Type B pancreatic cell (in vitro differentiated cells): ENCODE data around the gene KIRREL3. TPM values are rescaled to one million over a fixed set of nuclear protein-coding genes. Genes with fewer than 3 reads are reported as not detected.
"Not testable (repeated sequence)": the region's sequence is repeated elsewhere in the genome, so short reads cannot be mapped to it uniquely, and the experiment has no call there.

Experiments
- DNase-seq: peaks from one replicate; pipeline ENCODE4 v3.0.0; 2021; ENCODE audit warnings: mixed read lengths; ENCODE audit not compliant: unreplicated experiment; ENCODE audit errors: extremely low spot score
- H3K27ac Mint-ChIP-seq: 2 replicates; pipeline ENCODE4 v1.8.0; 2021; ENCODE audit warnings: mild to moderate bottlenecking, mixed read lengths
- H3K27me3 Mint-ChIP-seq: 2 replicates; pipeline ENCODE4 v1.8.0; 2021; ENCODE audit warnings: mixed read lengths
- H3K36me3 Mint-ChIP-seq: 2 replicates; pipeline ENCODE4 v1.8.0; 2021; ENCODE audit warnings: mixed read lengths
- H3K4me1 Mint-ChIP-seq: one replicate; pipeline ENCODE4 v1.8.0; 2021; ENCODE audit warnings: mixed read lengths; ENCODE audit not compliant: unreplicated experiment
- H3K4me3 Mint-ChIP-seq: 2 replicates; pipeline ENCODE4 v1.8.0; 2021; ENCODE audit warnings: mild to moderate bottlenecking, mixed read lengths
- H3K9me3 Mint-ChIP-seq: 2 replicates; pipeline ENCODE4 v1.8.0; 2021; ENCODE audit warnings: mixed read lengths
- CTCF ChIP-seq: fragments of 200-600 bp; sonication (generic); conservative IDR thresholded peaks from 2 replicates; pipeline ENCODE4 v1.5.0; 2021; ENCODE audit warnings: antibody characterized with exemption, mild to moderate bottlenecking
- total RNA-seq: library from RNA; stranded (reverse); gene quantifications from 2 replicates; pipeline ENCODE4 v1.2.1, GENCODE V29; 2021; ENCODE audit warnings: low replicate concordance

KIRREL3 gene
- total RNA-seq, 1 donor from 2014 or later: 4.1 TPM

- Mint-ChIP-seq H3K9me3 (peaks cover 5% of the 10 kb centered on the region), H3K36me3 (peaks cover 5% of the 10 kb centered on the region), H3K4me1 (peaks cover 27% of the 10 kb centered on the region), H3K4me3 (no peak overlapping the region), H3K27ac (peak overlapping the region; percentile 43), H3K27me3 (no peaks in the 10 kb centered on the region)
- no peak for TF ChIP-seq CTCF
- DNase-seq: no peak
Observed at GRCh38 chr11:126383339-126384335, 616.9 kb downstream of the KIRREL3 start.

DNA sequence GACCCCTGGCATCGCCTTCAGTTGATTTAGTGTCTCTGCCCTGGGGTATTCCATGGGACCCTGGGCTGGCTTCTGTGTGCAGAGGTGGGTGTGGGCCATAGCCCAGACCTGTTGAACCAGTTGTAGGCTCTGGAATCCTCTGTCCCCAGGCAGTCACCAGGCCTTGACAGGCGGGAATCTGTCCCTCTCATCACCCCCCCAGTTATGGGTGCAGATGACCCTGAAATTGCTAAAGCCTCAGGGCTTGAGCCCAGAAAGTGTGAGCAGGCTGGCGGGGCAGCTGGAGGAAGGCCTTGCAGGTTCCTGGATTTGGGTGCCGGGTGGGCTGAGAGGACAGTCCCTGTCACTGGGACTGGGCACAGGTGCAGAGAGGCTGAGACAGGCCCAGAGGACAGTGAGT is 617.9 kb downstream of the KIRREL3 start:
- Mint-ChIP-seq H3K27ac (peak overlapping the region; percentile 66), H3K4me3 (peak overlapping the region; percentile 22), H3K4me1 (peaks cover 28% of the 10 kb centered on the region)
- H3K9me3 Mint-ChIP-seq, DNase-seq, H3K36me3 Mint-ChIP-seq, H3K27me3 Mint-ChIP-seq: not testable (repeated sequence)

GRCh38 chr11:126381960-126382359 is 618.6 kb downstream of the KIRREL3 start:
- H3K36me3 Mint-ChIP-seq, H3K9me3 Mint-ChIP-seq, H3K4me3 Mint-ChIP-seq, DNase-seq, H3K27me3 Mint-ChIP-seq, H3K27ac Mint-ChIP-seq: not testable (repeated sequence)
- H3K4me1 Mint-ChIP-seq: peaks cover 28% of the 10 kb centered on the region

- peaks cover 8% of the 10 kb centered on the region for H3K9me3 Mint-ChIP-seq
- peaks cover 18% of the 10 kb centered on the region for H3K4me1 Mint-ChIP-seq
Observed at GRCh38 chr11:126380909-126381308, 619.7 kb downstream of the KIRREL3 start.

DNA sequence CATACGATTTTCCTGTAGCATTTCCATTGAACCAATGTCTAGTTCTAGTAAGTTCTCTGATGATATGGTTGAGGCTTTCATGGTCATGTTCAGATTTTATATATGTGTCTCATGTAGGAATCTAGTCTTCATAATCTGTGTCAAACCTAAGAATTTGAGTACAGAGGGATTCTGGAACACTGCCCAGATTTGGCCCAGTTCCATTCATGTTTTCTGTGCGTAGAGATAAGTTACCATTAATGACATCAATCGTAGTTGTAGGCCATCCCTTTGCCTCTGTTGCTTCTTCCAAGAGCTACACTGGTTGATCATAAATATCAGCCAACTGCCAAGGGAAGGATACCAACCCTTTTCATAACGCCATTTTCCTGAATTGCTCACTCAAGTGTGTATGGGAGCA is 621.8 kb downstream of the KIRREL3 start:
- H3K4me3 Mint-ChIP-seq: no peak overlapping the region
- peaks cover 12% of the 10 kb centered on the region for H3K4me1 Mint-ChIP-seq
- DNase-seq: no peak
- H3K27ac Mint-ChIP-seq: no peak overlapping the region
- TF ChIP-seq CTCF: no peak
- H3K36me3 Mint-ChIP-seq: peaks cover 7% of the 10 kb centered on the region
- peaks cover 8% of the 10 kb centered on the region for H3K9me3 Mint-ChIP-seq
- no peaks in the 10 kb centered on the region for H3K27me3 Mint-ChIP-seq

More at GRCh38 chr11:126380909-126381308, 619.7 kb downstream of the KIRREL3 start:
- no peak for TF ChIP-seq CTCF
- Mint-ChIP-seq H3K27ac (no peak overlapping the region), H3K27me3 (no peaks in the 10 kb centered on the region), H3K4me3 (no peak overlapping the region), H3K36me3 (peaks cover 7% of the 10 kb centered on the region)
- DNase-seq: no peak

DNA sequence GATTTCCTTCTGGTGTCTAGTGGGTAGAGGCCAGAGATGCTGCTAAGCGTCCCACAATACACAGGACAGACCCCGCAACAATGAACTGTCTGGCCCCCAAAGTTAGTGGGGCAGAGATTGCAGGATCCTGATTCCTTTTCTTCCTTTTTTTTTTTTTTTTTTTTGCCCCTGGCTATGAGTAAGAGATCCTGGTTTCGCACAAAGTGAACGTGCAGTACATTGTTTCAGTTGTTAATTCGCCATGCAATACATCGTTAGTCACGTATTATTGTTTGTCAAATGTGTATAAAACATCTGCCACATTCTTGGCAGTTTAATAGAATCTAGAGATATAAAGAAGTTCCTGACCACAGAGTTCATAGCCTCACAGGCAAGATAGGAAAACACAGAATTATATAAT is 624.8 kb downstream of the KIRREL3 start:
- H3K4me1 Mint-ChIP-seq: peaks cover 12% of the 10 kb centered on the region
- no peak overlapping the region for H3K4me3 Mint-ChIP-seq
- no peak for TF ChIP-seq CTCF
- peaks cover 8% of the 10 kb centered on the region for H3K9me3 Mint-ChIP-seq
- peaks cover 12% of the 10 kb centered on the region for H3K36me3 Mint-ChIP-seq
- no peak overlapping the region for H3K27ac Mint-ChIP-seq
- no peaks in the 10 kb centered on the region for H3K27me3 Mint-ChIP-seq
- DNase-seq: no peak

DNA sequence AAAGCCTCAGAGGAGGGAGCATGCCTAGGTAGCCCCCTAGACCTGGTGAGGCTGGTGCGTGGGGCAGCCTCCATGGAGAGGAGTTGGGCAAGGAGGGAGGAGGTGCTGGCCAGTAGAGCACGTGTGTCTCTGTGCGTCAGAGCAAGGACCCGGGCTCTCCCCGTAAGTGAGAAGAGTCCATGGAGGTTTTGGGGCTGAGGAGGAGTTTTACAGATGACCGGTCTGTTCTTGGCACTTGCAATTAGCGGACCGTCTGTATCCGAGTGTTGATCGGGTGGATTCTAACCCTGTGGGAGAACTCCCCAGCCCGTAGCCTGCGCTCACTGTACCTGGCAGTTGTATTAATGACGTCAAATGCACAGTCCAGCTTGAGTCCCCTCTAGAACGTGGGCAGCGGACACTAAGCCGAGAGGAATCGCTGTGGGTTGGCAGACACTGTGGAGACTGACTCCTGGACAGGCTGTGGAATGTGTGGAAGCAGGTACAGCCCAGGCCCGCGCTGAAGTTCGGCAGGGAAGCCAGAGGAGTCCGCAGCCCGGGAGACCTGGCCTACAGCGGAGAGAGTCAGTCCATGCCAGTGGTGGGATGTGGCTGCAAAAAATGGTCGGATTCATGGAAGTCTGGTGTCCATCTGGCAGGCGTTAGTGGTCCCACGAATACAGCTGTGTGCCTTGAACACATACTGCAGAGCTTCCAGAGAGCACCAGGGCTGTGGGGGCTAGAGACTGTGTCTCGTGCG is 625.8 kb downstream of the KIRREL3 start:
- peak overlapping the region; percentile 29 for H3K27ac Mint-ChIP-seq

DNA sequence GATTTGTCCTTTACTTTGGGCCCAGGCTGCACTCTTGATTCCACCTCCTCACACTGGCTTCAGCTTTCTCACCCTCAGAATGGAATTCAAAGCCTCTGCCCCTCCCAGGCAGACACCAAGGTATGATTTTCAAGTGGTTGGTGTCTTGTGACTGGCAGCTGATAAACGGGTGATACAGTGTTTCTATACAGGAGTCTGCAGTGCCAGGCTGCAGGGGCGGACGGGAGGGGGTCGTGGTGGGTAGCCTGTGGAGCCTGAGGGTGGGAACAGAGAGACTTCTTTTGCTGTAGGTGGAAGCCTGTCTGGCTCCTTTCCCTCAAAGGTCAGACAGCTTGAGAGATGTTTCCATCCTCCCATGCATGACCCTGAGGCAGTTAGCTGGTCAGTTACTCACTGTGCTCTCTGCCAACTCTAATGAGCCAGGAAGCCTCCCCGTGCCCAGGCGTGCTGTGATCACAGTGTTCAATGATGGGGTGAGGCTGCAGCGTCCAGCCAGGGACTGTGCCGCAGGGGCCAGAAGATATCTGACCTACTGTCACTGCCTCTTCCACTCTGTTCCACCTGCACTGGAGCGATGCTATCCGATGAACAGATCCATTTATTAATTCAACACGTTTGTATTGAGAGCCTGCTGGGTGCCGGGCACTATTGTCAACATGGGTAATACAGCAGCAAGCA is 627.0 kb downstream of the KIRREL3 start:
- H3K4me3 Mint-ChIP-seq, H3K27me3 Mint-ChIP-seq, DNase-seq, H3K4me1 Mint-ChIP-seq, H3K9me3 Mint-ChIP-seq: not testable (repeated sequence)
- peak overlapping the region; percentile 59 for H3K27ac Mint-ChIP-seq
- peaks cover 10% of the 10 kb centered on the region for H3K36me3 Mint-ChIP-seq

More for the DNA sequence above, 625.8 kb downstream of the KIRREL3 start:
- H3K4me3 Mint-ChIP-seq, DNase-seq, H3K27me3 Mint-ChIP-seq, H3K9me3 Mint-ChIP-seq: not testable (repeated sequence)
- peaks cover 12% of the 10 kb centered on the region for H3K4me1 Mint-ChIP-seq
- H3K36me3 Mint-ChIP-seq: peaks cover 16% of the 10 kb centered on the region
